Neural progenitor cell (in vitro differentiated cells): Measurements from ENCODE around the gene OTX1. TPM values are rescaled to one million over a fixed set of nuclear protein-coding genes. Genes with fewer than 3 reads are reported as not detected.
A peak's percentile ranks its signal among the peaks of the same experiment; 100 is the strongest.

ENCODE experiments used
- DNase-seq: peaks from one replicate; pipeline ENCODE4 v3.0.0-alpha.2; 2016; ENCODE audit warnings: low spot score
- H2AFZ ChIP-seq: fragments of 200-600 bp; sonication (generic); replicated peaks from 2 replicates; pipeline ENCODE4 v1.6.1; 2016; ENCODE audit warnings: antibody characterized with exemption
- H3F3A ChIP-seq: fragments of 200-600 bp; sonication (generic); 2 replicates; pipeline ENCODE4 v1.6.1; 2016; ENCODE audit warnings: antibody characterized with exemption, low read depth
- H3K27ac ChIP-seq: fragments of 200-600 bp; sonication (generic); 2 replicates; pipeline ENCODE4 v1.5.1; 2016; ENCODE audit warnings: mild to moderate bottlenecking
- H3K27me3 ChIP-seq: fragments of 200-600 bp; sonication (generic); 2 replicates; pipeline ENCODE4 v1.6.1; 2016; ENCODE audit warnings: mild to moderate bottlenecking, moderate library complexity
- H3K36me3 ChIP-seq: fragments of 200-600 bp; sonication (generic); 2 replicates; pipeline ENCODE4 v1.5.1; 2016
- H3K4me1 ChIP-seq: fragments of 200-600 bp; sonication (generic); 2 replicates; pipeline ENCODE4 v1.6.1; 2016; ENCODE audit warnings: mixed run types
- H3K4me2 ChIP-seq: fragments of 200-600 bp; sonication (generic); 2 replicates; pipeline ENCODE4 v1.6.1; 2016
- H3K4me3 ChIP-seq: fragments of 200-600 bp; sonication (generic); 2 replicates; pipeline ENCODE4 v1.5.1; 2016
- H3K79me2 ChIP-seq: fragments of 200-600 bp; sonication (generic); 2 replicates; pipeline ENCODE4 v1.6.1; 2016; ENCODE audit warnings: low read depth
- H3K9ac ChIP-seq: fragments of 200-600 bp; sonication (generic); 2 replicates; pipeline ENCODE4 v1.6.1; 2016
- H3K9me3 ChIP-seq: fragments of 200-600 bp; sonication (generic); 2 replicates; pipeline ENCODE4 v1.5.1; 2016; ENCODE audit warnings: low read depth
- H4K20me1 ChIP-seq: fragments of 200-600 bp; sonication (generic); 2 replicates; pipeline ENCODE4 v1.6.1; 2016; ENCODE audit warnings: low read depth
- H3K27ac Mint-ChIP-seq: 3 replicates; pipeline ENCODE4 v1.8.0; 2021; ENCODE audit warnings: mixed read lengths
- H3K27me3 Mint-ChIP-seq: 2 replicates; pipeline ENCODE4 v1.8.0; 2022; ENCODE audit warnings: low read depth, mild to moderate bottlenecking, inconsistent platforms, moderate library complexity, mixed read lengths; ENCODE audit not compliant: insufficient read depth
- H3K36me3 Mint-ChIP-seq: 3 replicates; pipeline ENCODE4 v1.8.0; 2021; ENCODE audit warnings: mixed read lengths
- H3K4me1 Mint-ChIP-seq: 3 replicates; pipeline ENCODE4 v1.8.0; 2021; ENCODE audit warnings: mixed read lengths
- H3K4me3 Mint-ChIP-seq: 3 replicates; pipeline ENCODE4 v1.8.0; 2021; ENCODE audit warnings: mild to moderate bottlenecking, moderate library complexity, mixed read lengths
- H3K9me3 Mint-ChIP-seq: 3 replicates; pipeline ENCODE4 v1.8.0; 2020; ENCODE audit warnings: mixed read lengths
- EZH2 ChIP-seq: fragments of 200-600 bp; sonication (generic); IDR thresholded peaks from 2 replicates; pipeline ENCODE4 v1.6.1; 2017; ENCODE audit warnings: antibody characterized with exemption, mild to moderate bottlenecking, moderate library complexity
- EZH2phosphoT487 ChIP-seq: fragments of 200-600 bp; sonication (generic); IDR thresholded peaks from 2 replicates; pipeline ENCODE4 v1.6.1; 2017; ENCODE audit warnings: antibody characterized with exemption
- total RNA-seq: library from RNA; depleted of rRNA; stranded (reverse); fragments of >200 nt; gene quantifications from 2 replicates; pipeline ENCODE4 v1.2.3, GENCODE V29; 2015; ENCODE audit warnings: low replicate concordance
- TF ChIP-seq, protein P1 (sequence below): fragments of 200-600 bp; sonication (generic); IDR thresholded peaks from 2 replicates; pipeline ENCODE4 v1.5.1; 2017; ENCODE audit warnings: antibody characterized with exemption, mild to moderate bottlenecking

OTX1 gene
- total RNA-seq, 1 donor from 2014 or later = 7.9 TPM

DNA sequence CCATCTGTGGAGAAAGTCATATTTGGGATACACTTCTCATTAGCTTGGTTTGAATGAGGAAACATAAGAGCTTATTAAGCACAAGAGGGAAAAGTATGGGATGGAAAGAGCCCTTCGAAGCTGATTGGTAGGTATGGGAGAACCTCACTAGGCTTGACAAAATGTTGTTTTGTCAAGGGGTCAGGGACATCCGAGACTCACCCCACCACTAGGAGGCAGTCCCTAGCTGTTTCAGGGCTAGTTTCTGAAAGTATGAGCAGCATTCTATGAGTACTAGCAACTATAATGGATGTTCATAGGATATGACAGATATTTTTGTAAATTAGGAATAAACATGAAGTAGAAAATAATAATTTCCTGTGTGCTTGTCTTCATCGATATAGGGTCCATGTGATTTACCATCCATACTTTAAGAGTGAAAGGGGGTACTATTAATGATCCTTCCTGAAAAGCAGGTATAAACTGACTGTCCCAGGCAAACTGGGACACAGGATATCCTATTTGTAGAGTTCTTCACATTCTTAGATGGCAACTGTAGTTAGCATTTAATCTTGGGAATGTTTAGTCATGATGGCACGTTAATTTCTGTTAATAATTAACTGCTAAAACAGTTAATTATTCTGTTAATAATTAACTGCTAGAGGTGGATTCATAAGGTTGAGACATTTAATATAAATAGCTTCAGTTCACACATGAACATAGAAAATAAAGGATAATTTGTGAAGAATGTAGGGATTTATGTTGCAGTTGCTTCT, 28.4 kb downstream of the OTX1 start:
- H3K36me3 Mint-ChIP-seq = no peaks in the 10 kb centered on the region
- peak; percentile 20 for DNase-seq
- no peak overlapping the region for H3K4me3 ChIP-seq
- H3K27ac ChIP-seq = no peak overlapping the region
- H3K9me3 ChIP-seq = no peaks in the 10 kb centered on the region
- H3K4me1 Mint-ChIP-seq = no peaks in the 10 kb centered on the region
- no peaks in the 10 kb centered on the region for H3F3A ChIP-seq
- H3K27ac Mint-ChIP-seq = no peak overlapping the region
- no peak overlapping the region for H3K4me2 ChIP-seq
- no peak overlapping the region for H3K4me3 Mint-ChIP-seq
- H3K4me1 ChIP-seq = no peaks in the 10 kb centered on the region
- no peaks in the 10 kb centered on the region for H3K9me3 Mint-ChIP-seq
- no peaks in the 10 kb centered on the region for H4K20me1 ChIP-seq
- no peaks in the 10 kb centered on the region for H3K79me2 ChIP-seq
- no peak overlapping the region for H3K9ac ChIP-seq
- no peaks in the 10 kb centered on the region for H3K27me3 ChIP-seq
- H2AFZ ChIP-seq = no peak overlapping the region
- H3K27me3 Mint-ChIP-seq = no peaks in the 10 kb centered on the region
- no peak for TF ChIP-seq EZH2
- TF ChIP-seq, protein P1, sequence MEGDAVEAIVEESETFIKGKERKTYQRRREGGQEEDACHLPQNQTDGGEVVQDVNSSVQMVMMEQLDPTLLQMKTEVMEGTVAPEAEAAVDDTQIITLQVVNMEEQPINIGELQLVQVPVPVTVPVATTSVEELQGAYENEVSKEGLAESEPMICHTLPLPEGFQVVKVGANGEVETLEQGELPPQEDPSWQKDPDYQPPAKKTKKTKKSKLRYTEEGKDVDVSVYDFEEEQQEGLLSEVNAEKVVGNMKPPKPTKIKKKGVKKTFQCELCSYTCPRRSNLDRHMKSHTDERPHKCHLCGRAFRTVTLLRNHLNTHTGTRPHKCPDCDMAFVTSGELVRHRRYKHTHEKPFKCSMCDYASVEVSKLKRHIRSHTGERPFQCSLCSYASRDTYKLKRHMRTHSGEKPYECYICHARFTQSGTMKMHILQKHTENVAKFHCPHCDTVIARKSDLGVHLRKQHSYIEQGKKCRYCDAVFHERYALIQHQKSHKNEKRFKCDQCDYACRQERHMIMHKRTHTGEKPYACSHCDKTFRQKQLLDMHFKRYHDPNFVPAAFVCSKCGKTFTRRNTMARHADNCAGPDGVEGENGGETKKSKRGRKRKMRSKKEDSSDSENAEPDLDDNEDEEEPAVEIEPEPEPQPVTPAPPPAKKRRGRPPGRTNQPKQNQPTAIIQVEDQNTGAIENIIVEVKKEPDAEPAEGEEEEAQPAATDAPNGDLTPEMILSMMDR = peak; percentile 45
- no peak for TF ChIP-seq EZH2phosphoT487
- no peaks in the 10 kb centered on the region for H3K36me3 ChIP-seq

DNA sequence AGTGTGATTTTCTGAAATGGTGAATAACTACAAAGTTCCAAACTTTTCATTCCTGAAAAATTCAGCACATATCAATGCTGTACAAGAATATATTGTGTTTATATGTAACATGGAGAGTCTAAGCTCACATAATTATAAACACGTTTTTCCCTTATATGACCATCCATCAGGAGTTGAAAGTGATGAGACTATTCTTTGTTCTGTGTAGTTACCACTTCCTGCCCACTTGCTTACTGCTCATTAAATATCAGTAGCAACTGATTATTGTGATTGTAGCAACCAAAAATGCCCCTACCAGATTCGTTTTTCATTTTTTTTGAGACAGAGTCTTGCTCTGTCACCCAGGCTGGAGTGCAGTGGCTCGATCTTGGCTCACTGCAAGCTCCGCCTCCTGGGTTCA, 30.8 kb downstream of the OTX1 start:
- Histone ChIP-seq H3K27me3 (no peaks in the 10 kb centered on the region), H3F3A (no peaks in the 10 kb centered on the region), H3K4me2 (no peak overlapping the region), H3K4me1 (no peaks in the 10 kb centered on the region), H3K27ac (no peak overlapping the region), H3K36me3 (no peaks in the 10 kb centered on the region), H3K9ac (no peak overlapping the region), H3K79me2 (no peaks in the 10 kb centered on the region), H2AFZ (no peak overlapping the region), H4K20me1 (no peaks in the 10 kb centered on the region), H3K4me3 (no peak overlapping the region), H3K9me3 (no peaks in the 10 kb centered on the region)
- no peak overlapping the region for H3K4me3 Mint-ChIP-seq
- H3K27me3 Mint-ChIP-seq = no peaks in the 10 kb centered on the region
- TF ChIP-seq EZH2 = no peak
- TF ChIP-seq EZH2phosphoT487 = no peak
- TF ChIP-seq, protein P1 = no peak
- no peaks in the 10 kb centered on the region for H3K36me3 Mint-ChIP-seq
- no peaks in the 10 kb centered on the region for H3K4me1 Mint-ChIP-seq
- H3K9me3 Mint-ChIP-seq = no peaks in the 10 kb centered on the region
- no peak overlapping the region for H3K27ac Mint-ChIP-seq
- no peak for DNase-seq

DNA sequence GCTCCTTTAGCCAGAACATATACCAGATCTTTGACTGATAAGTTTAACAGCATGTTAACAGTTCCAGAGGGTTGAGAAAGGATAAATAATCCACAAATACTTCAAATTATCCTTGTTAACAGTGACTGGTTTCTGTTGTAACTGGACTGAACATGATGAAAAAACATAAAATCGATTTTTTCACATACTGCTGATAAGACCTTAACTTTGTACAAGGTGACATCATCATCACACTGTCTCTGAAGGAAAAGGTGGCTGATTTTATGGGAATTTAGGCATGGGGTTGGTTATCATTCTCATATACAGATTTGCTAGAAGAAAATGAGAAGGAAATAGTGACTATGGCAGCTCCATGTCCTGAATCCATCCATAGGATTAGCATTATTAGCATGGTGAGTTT, 36.1 kb downstream of the OTX1 start:
- H4K20me1 ChIP-seq = no peaks in the 10 kb centered on the region
- H3K4me1 ChIP-seq = no peaks in the 10 kb centered on the region
- H3K9me3 Mint-ChIP-seq = no peaks in the 10 kb centered on the region
- H3K4me2 ChIP-seq = no peak overlapping the region
- no peaks in the 10 kb centered on the region for H3K27me3 ChIP-seq
- TF ChIP-seq EZH2phosphoT487 = no peak
- TF ChIP-seq, protein P1 = no peak
- TF ChIP-seq EZH2 = no peak
- H3K4me3 Mint-ChIP-seq = no peak overlapping the region
- H3K36me3 ChIP-seq = no peaks in the 10 kb centered on the region
- no peak overlapping the region for H3K27ac Mint-ChIP-seq
- H3K4me3 ChIP-seq = no peak overlapping the region
- DNase-seq = no peak
- H3F3A ChIP-seq = no peaks in the 10 kb centered on the region
- no peaks in the 10 kb centered on the region for H3K9me3 ChIP-seq
- no peak overlapping the region for H3K27ac ChIP-seq
- H3K9ac ChIP-seq = no peak overlapping the region
- H3K79me2 ChIP-seq = no peaks in the 10 kb centered on the region
- H3K36me3 Mint-ChIP-seq = no peaks in the 10 kb centered on the region
- no peaks in the 10 kb centered on the region for H3K27me3 Mint-ChIP-seq
- no peaks in the 10 kb centered on the region for H3K4me1 Mint-ChIP-seq
- no peak overlapping the region for H2AFZ ChIP-seq
